HG03064 (cell line): ENCODE results near the gene LRRK1.
A peak's percentile ranks its signal among the peaks of the same experiment; 100 is the strongest.

Experiments used
- ATAC-seq: cut with Tn5 transposase; IDR thresholded peaks from one replicate; pipeline ENCODE4 v1.9.1; 2021; ENCODE audit warnings: low read depth; ENCODE audit not compliant: unreplicated experiment

Gene LRRK1

DNA sequence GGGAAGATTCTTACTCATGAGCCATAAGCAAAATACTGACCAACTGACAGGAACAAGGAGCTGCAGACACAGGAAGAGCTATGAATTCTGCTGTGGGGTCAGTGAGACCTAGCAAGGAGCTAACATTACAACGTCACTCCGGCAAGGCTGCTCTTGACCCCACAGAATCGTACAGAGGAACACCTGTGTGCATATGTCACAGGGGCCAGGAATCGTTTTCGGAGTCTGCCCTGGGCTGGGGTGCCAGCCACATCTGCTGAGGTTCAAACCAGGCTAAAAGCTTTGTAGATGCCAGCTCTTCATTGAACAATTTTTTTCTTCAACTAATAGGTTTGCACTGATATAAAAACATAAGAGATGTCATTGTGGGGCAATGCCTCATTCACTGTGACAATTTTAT, 82.6 kb downstream of the LRRK1 start:
- no peak for ATAC-seq

DNA sequence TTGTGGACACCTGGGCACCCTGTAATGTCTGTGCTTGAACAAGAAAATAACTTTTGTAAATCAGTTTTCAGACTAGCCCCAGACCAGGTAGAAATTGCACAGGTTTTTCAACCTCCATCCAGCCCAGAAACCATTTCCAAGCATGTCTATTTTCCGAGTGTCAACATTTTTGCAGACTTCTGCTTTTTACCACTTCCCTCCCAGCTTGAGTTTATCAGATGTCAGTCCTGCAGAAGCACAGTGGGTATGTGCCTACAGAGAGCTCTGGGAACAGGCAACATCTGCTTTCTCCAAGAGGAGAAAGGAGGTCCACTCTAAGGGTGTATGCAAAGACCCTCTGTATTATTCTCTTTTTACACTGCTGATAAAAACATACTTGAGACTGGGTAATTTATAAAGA, 83.9 kb downstream of the LRRK1 start:
- ATAC-seq, result no peak

DNA sequence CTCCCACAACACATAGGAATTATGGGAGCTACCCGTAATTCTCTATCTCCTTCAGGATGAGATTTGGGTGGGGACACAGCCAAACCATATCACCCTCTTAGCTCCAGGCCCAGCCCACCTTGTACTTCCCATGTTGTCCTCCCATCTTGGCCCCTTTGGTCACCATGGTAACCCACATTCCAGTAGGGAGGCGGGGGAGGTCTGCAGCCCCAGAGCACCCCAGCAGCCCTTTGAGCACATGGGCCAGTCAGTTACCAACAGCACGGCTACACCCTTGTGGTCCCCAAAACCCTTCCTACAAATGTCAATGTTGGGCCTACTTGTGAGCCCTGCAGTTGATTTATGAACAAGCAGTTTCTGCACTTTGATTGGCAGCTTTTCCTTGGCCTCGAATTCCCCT, 84.5 kb downstream of the LRRK1 start:
- ATAC-seq, result no peak

DNA sequence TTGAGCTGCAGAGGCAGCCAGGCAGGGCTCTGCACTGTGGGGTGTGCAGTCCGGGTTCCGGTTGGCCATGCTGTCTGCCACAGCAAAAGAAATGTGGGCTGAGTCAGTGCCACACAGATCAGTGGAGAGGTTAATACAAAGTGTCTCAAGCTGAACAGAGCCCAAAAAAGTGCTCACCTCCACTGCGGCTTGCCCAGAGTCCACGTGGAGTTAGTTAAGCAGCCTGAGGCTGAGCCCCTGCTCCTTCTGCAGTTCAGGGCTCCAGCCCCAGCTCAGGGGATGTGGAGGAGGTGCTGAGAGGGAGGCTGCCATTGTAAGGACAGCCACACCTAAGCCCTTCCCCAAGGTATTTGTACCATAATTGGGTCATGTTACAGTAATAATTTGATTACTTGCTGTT, 85.3 kb downstream of the LRRK1 start:
- no peak for ATAC-seq

DNA sequence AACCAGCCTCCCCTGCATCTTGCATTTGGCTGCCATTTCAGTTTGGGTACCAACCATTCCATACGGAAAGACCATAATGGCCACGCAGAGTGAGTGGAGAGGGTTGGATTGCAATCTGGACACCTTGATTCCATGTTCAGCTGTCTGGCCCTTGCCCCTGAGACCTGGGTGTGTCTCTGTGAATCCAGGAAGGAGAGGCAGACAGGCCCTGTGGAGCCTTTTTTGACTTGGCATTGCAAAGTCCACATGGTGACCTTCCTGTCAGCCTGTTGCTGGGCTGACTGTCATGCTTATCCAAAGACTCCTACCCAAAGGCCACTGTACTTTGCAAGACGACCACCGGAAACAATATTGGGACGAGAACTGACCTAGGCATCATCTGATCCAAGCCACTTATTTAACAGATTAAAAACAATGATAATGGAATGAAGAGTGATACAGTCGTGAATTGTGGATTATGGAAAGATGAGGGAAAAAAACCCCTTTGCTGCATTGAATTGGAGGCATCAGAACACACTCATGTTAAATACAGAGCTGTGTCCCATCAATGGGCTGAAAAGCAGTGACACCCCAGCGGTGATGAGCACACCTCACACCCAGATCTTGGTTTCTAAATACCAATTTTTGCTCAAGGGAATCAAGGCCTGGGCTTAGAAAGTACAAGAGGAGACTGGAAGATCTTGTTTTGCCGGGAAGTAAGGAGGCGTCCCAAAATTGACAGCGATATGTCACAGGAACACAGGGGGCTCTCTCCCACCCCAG, 86.0 kb downstream of the LRRK1 start:
- ATAC-seq, result no peak

DNA sequence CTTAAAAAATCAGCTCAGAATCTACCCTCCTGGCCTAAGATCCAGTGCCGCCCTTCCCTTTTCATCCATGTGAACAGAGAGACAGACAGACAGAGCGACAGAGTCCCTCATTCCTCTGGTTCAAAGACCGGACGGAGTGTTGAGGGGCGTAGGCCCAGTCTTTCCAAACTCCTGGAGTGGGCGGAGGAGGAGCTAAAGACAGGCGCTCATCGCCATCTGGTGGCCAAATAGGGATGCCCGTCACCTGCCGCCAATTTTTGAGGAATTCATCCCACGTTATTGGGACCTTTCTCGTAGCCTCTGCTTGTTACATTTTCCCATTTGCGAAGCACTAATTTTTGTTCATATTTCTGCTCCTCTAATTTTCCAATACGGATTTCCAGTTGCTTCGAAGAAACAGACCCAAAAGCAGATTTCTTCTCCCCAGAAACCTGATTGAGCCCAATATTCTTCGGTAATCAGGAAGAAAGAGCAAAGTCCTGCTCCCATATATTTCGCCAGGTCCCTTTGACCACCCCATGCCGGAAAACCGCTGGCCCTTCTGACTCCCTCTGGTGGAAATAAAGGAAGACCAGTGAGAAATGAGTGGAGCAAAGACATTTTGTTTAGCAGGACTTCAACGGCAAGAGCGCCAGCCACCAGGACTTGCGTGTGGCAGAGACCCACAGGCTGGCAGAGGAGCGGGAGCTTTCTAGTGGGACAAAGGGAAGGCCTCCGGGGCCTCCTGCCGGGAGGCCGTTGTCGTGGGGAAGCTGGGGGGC, 88.0 kb downstream of the LRRK1 start:
- no peak for ATAC-seq

DNA sequence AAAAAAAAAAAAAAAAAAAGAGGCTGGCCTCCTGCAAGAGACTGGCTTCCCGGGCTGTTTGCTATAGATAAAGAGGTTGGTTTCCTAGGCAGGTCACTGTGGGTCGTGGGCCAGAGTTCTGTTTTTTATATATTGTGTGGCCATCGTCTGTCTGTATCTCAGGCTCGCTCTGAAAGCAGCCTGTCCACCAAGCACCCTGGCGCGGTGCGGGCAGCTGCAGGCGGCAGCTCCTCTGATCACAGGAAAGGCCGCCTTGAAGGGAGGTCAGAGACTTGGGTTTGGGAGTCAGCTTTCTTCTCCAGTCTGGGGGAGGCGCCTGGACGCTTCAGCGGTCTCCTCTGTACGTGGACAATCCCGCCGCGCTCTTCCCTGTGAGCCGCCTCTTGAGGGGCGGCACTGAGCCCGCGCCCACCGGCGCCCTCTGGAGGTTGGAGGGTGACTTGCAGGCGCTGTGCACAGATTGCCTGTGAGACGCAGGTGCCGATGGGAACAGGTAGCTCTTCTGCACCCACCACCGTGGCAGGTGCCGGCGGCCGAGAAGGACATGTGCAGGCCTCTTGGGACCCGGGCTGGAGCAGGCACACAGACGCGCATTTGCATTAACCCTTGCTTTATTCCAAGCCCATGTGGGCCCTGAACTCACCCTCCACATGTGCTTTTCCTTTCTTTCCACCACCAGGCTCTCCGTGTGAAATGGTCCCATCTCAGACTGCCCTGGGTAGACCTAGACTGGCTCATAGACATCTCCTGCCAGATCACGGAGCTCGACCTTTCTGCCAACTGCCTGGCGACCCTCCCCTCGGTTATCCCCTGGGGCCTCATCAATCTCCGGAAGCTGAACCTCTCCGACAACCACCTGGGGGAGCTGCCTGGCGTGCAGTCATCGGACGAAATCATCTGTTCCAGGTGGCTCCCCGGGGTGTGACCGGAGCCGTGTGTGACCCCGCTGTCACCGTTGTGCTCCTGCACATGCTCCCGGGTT, 89.3 kb downstream of the LRRK1 start:
- peak; percentile 82 for ATAC-seq

DNA sequence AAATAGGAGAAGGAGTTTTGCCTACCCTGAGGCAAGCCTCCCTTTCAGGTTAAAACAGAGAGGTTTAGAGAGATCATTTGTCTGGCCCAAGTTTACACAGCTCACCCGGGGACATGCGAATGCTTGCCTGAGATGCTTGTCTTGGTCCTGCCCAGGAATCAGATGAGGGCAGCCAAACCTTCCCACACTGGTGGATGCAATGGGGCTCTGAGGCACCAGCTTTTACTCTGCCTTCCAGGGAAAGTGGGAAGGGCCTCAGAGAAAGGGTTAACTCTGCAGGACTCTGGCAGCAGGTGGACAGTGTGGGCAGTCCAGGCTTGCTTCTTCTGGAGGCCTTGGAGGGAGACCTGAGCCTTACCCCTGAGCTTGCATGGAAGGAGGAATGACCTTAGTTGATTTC, 90.0 kb downstream of the LRRK1 start:
- ATAC-seq, result no peak

DNA sequence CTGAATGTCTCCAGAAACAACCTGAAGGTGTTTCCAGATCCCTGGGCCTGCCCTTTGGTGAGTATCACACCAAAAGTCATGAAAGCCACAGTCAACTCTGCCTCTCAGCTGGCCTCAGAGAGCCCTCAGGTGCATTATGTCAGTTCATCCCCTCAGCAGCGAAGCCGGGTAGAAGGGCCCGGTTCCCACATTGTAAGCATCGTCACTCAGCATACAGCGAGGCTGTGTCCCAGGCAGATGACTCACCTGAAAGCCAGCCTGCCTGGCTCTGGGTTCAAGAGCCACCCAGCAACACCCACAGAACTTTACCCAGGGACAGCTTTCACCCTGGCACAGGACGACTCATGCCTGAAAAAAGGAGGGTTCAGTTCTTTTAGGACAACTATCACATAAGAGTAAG, 91.6 kb downstream of the LRRK1 start:
- no peak for ATAC-seq

DNA sequence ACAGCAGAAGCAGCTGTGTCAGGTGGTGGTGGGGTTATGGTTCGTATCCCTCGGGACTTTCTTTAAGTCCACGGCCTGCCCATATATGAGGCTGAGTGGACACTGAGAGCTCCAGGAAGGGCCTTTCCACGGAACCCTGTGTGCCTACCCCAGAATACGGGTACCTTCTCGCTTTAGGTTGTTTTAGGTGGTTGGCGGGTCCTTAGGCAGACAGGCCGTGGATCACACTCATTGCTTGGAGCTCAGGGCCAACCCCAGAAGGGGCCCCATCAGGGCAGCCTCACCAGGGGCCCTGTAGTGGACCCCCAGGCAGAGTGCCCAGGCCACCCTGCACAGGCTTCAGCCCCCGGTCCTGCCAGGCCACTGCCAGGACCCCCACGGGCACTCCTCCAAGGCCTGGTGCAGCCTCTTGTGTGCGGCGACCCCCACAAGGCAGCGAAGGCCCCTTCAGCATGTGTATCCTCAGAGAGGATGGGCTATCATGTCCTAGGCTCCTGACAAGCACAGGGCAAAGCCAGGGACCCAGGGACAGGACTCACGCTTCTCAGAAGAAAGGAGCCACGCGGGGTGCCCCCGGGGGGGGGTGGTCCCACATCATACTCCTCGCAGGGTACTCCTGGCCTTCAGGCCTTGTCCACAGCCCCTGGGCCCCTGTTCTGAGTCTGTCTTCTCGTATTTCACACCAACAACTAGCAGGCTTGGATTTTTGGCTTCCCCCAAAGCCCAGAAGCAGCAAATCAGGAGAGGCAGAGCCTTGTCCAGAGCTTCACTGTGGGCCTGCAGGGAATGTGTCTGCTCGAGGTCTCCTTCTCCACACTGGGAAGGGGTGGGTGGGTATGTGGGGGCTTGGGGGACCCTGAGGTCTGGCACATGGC, 93.4 kb downstream of the LRRK1 start:
- ATAC-seq, result no peak

DNA sequence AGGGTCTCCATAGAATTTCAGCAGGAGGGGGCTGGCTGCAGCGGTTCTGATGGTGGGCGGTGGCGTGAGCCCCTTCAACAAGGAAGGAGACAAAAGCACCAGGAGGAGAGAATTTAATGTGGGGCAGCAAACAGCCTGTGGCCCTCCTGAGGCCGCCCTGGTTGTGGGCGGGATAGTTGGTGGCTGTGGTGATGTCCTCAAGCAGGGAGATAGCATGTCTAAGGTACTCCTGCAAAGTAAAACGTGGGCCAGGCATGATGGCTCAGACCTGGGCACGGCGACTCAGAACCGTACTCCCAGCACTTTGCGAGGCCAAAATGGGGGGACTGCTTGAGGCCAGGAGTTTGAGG, 94.0 kb downstream of the LRRK1 start:
- no peak for ATAC-seq

DNA sequence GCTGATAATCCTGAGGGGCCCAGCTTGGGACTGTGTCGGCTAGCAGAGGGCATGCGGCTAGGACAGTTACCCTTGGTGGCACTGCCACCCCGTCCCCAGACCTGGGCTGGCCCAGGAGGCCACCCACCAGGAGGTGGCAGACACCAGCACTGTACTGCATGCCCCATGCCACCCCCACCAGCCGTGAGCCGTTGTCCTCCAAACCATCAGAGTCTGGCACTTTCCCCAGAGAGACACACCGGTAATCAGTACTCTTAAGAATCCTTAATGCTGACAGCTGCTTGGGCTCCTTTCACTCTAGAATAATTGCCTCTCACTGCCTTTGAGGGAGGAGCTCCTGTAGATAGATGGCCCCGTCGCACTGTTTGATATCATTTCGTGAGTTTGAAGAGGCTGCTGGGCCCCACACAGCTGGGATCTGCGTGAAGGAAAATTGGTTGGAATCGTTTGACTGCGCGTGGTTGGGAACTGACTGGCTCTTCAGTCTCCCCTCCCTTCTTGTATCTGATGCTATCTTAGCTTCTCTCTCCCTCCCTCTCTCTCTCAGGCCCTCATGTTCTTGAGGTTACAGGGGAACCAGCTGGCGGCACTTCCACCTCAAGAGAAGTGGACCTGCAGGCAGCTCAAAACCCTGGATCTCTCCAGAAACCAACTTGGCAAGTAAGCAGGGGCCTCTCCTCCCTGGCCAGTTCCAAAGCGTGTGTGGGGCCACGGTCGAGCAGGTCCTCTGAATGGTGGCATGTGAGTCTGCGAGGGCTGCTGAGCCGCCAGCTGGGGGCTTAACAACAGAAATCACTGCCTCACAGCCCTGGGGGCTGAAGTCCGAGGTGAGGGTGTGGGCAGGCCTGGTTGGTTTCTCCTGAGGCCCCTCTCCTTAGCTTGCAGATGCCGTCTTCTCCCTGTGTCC, 94.9 kb downstream of the LRRK1 start:
- no peak for ATAC-seq

DNA sequence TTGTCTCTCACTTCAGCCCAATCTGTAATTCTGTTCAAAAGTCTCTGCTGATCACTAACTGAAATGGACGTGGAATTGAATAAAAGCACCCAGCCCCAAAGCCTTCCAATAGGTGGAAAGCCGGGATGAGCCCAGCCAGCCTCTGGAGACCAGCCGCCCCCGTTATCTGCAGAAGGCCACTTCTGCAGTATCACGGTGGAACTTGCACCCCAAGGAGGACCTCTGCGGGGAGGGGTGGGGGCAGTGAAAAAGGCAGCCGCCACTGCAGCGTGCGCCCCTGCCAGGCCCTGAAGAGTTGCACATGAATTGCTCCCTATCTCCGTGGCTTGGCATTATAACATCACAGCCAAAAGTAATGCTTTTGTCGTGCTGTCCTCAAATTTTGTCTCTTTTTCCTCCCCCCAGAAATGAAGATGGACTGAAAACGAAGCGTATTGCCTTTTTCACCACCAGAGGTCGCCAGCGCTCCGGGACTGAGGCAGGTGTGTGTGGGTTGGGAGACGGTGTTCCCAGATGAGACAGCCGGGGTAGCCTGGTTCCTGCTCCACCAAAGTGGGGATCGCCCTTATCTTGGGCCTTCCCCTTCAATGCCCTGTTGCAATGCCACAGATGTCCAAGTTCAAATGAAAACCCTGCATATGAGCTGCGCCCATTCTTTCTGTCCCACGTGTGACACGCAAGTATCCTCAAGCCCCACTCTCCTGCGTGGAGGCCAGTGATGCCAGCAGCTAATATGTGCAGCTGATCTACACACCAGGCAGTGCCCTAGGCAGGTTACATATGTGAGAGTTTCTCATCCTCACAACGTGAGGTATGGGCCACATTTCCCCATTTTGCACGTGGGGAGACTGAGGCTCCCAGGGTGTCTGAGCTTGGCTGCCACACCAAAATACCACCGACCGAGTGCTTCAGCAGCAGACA, 96.0 kb downstream of the LRRK1 start:
- ATAC-seq, result no peak

DNA sequence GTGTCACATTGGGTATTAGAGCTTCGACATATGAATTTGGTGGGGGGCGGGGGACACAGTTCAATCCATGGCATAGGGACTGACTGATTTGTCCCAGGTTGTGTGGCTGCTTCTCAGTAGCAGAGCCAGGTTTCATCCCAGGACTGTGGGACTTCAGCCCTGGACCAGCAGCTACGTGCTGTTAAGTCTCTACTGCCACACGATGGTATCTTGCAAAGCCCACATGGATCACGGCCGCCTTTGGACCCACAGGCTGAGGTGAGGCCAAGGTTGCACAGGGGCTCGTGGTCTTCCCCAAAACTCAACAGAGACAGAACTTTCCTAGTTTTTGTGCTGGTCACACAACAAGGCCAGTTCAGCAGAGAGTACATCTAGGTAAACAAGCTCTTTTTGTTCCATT, 97.4 kb downstream of the LRRK1 start:
- no peak for ATAC-seq

DNA sequence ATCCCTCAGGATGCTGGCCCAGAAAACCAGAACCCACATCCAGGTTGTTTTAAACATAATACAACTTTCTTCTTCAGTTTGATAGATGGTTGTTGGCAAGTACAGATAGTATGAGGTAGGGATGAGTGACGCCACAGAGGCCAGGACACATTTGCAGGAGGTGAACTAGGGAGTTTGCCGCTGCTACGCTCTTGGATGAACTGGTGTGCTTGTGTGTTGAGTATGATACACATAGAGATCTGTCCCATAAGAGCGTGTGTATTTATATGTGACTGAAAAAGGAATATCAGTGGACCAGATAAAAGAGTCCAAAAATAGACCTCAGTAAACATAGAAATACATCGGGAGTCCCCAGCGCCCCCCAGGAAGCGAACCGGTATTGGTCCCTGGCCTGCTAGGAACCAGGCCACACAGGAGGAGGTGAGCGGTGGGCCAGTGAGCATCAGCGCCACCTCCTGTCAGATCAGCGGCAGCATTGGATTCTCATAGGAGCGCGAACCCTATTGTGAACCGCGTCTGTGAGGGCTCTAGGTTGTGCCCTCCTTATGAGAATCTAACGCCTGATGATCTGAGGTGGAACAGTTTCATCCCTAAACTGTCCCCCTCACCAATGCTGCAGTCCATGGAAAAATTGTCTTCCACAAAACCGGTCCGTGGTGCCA, 98.1 kb downstream of the LRRK1 start:
- no peak for ATAC-seq

DNA sequence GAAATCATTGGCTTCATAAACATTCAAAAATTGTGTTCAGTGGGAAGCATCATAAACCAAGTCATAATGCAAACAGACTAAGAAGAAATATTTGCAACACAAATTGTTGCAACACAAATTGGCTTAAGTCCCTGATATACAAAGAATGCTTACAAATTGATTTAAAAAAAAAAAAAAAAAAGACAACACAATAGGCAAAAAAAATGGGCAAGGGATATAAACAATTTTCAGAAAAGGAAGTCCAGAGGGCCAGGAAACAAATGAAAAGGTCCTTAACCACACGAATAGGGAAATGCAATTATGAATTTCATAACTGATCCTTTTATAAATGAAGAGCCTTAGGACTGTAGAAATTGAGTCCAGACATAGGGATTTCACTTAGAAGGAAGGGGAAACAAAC, 98.9 kb downstream of the LRRK1 start:
- ATAC-seq, result no peak

DNA sequence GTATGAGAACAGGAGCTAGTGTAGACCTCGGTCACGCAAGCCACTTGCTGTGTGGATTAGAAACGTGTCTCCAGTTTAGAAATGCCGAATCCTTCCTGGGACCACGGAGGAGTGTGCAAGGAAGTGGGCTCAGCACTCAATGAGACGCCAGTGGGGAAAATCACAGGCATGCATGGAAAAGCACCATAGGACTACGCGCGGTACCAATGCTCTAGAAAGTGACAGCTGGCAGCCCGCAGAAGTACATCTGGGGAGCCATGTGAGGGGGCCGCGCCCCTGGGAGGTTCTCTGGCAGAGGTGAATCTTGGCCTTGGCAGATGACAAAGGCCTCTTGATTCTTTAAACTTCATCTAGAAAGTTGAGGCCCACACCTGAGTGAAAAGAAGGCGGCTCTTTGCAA, 99.3 kb downstream of the LRRK1 start:
- no peak for ATAC-seq
